ENCODE measurements around the gene PDCD1.
A peak's percentile ranks its signal among the peaks of the same experiment; 100 is the strongest.

PDCD1 gene

DNA sequence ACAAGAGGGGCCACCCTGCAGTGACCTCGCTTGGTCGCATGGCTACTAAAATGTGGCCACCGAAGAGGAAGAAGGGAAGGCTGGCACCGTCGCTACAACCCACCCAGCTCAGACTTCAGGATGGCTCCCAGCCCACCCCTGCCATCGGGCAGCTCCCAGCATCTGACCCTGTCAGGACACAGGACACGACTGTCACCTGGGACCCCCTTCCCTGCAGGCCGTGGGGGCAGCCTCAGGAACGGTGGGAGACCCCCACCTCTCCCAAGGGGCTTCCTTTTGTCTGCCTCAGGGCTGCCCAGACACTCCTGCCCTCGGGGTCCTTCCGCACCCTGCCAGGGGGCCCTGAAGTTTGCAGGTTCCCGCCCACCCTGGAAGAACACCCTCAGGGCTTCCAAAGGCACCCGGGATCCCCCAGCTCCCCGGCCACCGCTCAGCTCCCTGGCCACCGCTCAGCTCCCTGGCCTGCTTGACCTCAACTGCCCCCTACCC lies 18.5 kb upstream of the PDCD1 start:
- no peak for DNase-seq

DNA sequence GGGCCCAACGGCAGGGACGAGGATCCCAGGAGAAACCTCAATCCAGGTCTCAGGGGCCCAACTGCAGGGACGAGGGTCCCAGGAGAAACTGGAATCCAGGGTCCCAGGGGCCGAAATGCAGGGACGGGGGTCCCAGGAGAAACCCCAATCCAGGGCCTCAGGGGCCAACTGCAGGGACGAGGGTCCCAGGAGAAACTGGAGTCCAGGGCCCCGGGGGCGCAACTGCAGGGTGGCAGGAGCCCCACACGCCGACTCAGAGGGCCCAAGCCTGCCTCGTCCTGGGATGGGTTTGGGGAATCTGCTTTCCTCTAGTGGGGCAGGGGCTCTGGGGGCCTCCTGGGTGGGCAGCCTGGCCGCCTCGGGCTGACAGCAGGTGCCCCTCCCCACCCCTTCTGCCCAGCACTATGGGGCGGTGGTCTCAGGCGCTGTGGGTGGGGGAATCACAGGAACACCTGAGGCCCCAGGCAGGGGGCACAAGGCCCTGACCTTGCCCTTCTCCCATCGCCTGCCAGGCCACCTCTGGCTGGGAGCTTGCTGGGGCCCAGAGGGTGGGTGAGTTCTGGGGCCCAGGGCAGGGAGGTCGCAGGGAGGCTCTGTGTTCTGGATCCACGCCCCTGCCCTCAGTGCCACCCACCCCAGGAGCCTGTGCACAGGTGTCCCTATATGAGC lies 18.0 kb upstream of the PDCD1 start:
- no peak for DNase-seq

DNA sequence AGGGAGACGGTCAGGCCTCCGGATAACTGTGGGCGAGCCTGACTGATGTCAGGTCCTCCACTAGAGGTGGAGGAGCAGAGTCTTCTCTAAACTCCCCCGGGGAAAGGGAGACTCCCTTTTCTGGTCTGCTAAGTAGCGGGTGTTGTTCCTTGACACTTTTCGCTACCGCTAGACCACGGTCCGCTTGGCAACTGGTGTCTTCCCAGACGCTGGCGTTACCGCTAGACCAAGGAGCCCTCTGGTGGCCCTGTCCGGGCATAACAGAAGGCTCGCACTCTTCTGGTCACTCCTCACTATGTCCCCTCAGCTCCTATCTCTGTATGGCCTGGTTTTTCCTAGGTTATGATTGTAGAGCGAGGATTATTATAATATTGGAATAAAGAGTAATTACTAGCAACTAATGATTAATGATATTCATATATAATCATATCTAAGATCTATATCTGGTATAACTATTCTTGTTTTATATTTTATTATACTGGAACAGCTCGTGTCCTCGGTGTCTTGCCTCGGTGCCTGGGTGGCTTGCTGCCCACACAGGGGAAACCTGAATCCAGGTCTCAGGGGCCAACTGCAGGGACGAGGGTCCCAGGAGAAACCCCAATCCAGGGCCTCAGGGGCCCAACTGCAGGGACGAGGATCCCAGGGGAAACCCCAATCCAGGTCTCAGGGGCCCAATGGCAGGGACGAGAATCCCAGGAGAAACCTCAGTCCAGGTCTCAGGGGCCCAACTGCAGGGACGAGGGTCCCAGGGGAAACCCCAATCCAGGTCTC lies 17.2 kb upstream of the PDCD1 start:
- peak; percentile 44 for DNase-seq

- DNase-seq: no peak
Observed at GRCh38 chr2:241874277-241874925, 15.7 kb upstream of the PDCD1 start.

DNA sequence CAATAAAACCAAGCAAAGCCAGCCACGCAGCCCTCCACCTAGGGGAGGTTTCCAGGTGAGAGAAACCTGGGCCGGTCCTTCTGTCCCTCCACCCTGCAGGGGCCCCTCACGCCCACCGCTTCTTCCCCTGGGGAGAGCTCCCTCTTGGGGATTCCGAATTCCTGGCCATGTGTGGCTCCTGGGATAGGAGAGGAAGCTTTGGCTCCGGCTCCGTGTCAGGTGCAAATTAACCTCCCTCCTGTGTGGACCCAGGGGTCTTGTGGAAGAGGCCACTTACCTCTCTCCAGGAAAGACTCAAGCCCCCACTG lies 15.1 kb upstream of the PDCD1 start:
- DNase-seq: no peak

DNA sequence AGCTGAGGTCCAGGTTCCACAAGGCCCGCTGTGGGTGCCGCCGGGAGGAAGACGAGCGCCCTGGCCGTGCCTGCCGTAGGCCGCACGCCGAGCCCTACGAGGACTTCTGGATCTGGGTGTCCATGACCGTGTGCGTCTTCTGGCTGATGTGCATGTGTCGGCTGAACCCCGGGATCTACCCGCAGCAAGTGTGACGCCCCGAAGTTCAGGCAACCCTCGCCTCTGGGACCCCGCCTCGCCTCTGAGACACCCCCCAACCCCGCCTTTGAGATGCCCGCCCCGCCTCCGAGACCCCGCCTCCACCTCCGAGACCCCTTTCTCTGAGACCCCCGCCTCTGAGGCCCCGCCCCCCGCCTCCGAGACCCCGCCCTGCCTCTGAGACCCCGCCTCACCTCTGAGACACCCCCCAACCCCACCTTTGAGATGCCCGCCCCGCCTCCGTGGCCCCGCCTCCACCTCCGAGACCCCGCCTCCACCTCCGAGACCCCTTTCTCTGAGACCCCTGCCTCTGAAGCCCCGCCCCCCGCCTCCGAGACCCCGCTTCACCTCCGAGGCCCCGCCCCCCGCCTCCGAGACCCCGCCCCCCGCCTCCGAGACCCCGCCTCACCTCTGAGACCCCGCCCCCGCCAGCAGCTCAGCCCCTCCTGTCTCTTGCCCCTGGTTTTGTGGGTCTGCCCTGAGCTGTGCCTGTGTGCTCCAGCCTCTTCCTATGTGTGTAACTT lies 14.5 kb upstream of the PDCD1 start:
- DNase-seq: no peak

DNA sequence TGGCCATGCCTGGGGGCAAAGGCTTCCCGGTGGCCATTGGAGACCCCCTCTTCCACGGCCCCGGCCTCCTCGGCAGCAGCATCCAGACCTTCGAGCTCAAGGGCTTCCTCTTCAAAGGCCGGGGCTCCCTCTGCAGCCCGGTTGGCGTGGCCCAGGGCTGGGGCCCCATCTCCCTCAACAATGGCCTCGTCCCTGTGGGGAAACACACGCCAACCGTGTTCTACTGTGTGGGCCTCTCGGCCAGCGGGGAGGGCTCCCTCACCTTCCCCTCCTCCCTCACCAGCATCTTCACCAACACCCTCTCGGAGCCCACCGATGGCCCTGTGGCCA lies 13.6 kb upstream of the PDCD1 start:
- no peak for DNase-seq

DNA sequence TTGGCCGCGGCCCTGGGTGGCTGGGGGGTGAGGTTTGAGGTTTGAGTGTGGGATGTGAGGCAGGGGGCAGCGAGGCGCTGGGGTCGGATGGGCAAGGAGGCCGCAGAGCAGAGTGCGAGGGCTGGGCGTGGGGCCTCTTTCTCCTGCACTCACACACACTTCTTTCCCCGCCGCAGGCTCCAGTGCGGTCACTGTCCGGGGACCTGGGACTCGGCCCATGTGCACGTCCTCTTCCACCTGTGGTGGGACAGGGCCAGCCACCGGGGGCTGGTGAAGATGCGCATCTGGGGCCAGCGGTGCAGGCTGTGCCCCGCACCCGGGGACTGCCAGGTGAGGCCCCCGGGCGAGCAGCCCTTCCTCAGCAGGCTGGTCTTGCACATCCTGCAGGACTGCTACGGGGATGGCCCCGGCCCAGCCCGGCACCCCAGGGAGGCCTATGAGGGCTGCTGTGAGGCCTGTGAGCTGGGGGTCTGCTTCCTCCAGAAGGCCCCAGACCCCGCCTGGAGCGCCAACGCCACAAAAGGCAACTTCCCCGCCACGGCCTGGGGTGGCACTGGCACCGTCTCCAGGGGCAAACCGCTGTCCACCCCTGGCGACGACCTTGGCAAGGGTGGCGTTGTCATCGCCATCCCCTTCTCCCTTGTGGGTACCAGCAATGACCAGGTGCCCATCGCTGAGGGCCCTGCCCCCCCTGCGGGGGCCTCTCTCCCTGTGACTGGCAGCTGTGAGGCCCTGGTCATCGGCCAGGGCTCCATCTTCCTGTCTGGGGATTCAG lies 13.0 kb upstream of the PDCD1 start:
- DNase-seq: no peak

DNA sequence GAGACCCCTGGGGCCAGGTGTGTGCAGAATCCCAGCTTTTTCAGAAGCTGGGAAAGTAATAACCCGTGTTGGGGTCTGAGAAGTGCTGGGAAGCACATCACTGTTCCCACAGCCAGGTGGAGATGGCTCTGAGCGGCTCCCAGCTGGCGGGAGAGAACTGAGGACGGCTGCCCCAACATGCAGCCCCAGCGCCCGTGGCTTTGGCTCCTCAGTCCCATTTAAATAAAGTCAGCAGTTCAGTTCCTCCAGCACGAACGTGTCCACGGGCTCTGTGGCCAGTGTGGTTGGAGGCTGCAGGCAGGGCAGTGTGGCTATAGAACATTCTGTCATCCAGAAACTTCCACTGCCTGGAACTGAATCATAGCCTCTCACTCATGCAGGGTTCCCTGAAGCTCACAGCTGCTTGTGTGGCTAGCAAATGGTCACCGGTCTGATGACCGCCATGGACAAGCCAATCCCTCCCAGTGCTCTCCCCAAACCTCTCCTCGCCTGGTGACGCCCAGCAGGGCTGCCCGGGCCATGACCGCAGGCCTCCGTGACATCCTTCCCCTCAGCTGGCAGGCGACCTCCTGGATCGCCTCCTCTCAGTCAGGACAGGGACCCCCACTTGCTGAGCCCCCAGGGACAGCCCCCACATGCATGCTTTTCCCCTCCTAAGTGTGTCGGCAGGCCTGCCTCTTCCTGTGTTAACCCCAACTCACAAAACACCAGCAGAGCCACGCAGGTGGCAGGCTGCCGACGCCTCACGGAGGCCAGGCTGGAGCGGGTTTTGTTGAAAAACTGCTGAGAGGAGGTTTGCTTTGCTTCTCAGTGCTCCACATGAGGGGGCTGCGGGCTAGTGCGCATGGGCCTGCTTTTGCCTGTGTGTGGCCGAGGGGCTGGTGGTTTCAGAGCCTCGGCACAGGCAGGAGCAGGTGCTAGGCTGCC lies 12.2 kb upstream of the PDCD1 start:
- DNase-seq: no peak

- peak; percentile 67 for DNase-seq
Observed at GRCh38 chr2:241870081-241870541, 11.4 kb upstream of the PDCD1 start.

DNA sequence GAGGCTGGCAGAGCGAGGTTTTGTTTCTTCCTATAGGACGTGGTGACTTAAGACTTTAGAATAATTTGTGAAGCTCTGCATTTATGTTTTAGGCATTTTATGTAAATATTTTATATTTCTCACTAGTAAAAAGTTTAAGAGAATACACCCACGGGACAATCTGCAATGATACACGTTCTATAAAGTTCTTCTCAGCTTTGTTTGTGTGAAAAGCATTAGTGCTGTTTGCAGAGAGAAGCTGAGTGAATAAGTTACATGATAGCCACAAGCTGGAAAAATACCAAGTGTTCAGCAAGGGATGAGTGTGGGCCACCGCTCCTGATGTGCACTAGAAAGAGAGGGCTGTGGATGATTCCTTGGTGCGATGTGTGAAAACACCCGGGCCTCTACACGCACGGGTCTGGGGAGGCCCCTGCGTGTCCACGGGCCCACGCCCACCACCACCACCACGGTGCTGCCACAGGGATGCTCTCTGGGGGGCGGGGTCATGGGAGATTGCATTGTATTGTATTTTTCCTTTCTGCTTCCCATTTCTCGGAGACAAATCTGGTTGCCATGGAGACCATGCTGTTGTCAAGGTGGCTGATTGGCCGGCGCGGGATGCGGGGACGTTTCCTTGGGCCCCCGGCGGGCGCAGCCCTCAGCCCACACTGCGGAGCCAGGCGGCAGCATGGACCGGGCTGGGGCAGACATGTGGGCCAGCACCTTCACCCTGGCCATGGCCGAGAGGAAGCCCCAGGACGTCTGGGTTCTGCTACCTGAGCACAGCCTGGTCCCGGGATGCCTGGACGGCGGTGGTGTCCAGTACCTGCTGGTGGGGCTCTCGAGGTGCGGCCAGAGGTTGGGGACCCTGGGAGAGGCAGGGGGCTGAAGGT lies 10.6 kb upstream of the PDCD1 start, which contains the start of gene RTP5:
RTP5 (plus strand) TSS at position 643 of the 875 bp plus-strand sequence; CDS start at position 671, 28 bp downstream.
- peak; percentile 31 for DNase-seq

DNA sequence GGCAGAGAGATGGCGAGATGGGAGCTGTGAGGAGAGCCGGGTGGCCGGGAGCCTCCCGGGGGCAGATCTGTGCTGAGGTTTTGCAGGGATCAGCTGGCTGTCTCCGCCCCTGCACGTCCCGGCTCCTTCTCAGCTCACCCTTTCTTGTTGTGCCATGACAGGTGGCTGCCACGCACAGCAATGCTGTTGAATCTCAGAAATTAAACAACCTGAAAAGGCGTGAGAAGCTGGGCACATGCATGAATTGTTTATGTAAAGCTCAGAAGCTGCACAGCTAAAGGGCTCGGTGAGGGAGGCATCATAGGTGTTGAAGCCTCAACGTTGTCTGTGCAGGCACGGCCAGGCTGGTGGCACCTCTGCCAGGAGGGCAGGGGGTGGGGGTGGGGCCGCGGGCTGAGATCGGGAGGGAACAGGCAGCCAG lies 10.0 kb upstream of the PDCD1 start:
- peak; percentile 19 for DNase-seq

DNA sequence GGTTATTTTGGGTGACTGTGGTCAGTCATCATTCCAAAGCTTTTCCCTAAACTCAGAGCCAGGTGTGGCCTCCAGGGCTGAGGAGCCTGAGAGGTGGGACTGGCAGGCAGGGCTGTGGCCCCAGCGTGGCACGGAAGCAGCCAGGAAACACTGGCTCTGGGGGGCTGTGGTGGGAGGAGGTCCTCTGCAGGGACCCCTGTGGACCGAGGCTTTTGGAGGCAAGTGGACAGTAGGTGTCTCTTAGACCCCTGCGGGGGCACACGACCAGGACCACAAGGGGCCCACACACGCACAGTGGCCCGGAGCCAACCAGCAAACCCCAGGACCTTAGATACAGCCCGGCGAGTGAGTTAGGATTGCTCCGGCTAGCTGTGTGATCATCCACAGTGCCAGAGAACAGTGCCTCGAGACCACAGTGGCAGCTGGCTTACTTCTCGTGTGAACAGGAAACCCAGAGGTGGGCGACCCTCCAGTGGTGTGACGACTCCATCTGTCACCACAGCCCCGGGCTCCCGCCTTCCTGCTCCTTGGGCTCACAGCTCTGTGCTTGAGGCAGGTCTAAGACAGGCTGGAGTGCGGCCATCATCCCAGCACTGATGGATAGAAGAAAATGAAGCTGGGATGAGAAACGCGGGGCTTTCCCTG lies 9.2 kb upstream of the PDCD1 start:
- DNase-seq: peak; percentile 4

DNA sequence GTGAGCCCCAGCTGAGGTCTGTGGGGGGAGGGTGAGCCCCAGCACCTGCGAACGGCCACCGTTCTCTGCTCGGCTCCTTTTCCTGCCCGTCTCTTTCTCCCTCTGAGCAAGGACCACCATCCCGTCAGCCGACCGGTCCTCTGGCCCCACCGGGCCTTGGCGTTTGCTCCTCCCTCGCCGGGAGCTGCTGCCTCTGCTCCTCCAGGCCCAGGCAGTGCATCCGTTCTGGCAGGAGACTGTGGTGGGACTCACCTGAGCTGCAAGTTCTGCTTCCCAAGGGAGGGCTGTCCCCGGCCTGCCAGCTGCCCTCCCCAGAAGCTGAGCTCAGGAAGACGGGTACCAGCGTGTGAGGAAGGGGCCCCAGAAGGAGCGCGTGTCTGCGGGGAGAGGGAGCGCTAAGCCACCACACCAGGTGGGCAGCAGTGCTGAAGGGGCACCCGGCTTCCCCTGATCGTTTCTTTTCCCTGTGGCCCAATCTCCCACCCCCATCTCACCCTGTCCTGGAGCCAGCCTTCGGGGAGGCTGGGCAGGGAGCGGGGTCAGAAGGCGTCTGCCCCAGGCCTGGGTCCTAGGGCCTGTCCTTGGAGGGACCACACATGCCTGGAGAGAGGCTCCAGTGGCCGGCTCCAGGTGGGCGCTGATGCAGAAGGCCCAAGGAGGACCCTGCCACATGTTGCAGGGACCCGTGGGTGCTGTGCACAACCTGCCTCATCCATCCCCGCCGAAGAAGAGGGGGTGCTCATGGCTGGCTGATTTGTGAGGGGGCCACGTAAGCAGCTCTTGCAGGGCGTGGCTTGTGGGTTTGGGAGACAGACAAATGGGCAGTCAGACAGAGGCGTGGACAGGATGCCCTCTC lies 8.3 kb upstream of the PDCD1 start:
- DNase-seq: no peak

DNA sequence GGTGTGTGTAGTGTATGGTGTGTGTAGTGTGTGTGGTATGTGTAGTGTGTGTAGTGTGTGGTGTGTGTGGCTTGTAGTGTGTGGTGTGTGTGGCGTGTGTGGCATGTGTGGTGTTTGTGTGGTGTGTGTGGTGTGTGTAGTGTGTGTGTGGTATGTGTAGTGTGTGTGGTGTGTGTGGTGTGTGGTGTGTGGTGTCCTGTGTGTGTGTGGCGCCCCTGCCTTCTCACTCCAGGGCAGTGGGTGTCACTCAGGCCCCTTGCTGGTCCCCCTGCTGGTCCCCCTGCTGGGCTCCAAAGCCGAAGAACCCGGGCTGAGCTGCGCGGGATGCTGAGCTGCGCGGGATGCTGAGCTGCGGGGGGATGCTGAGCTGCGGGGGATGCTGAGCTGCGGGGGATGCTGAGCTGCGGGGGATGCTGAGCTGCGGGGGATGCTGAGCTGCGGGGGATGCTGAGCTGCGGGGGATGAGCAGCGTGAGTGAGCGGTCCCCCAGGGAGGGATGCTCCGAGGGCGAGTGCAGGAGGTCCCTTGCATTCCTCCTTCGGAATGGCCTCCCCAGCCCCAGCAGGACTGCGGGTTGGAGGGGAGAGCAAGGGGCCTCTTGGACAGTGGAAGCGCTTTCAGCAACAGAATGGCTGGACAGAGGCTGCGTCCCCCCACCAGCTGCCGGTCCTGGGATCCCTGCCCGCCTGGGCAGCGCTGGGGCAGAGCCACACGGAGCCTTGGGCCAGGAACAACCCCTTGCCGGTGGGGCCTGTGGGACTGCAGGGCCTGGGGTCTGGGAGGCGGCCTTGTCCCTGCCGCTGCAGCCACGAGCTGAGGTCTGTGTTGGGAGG lies 7.5 kb upstream of the PDCD1 start:
- no peak for DNase-seq

DNA sequence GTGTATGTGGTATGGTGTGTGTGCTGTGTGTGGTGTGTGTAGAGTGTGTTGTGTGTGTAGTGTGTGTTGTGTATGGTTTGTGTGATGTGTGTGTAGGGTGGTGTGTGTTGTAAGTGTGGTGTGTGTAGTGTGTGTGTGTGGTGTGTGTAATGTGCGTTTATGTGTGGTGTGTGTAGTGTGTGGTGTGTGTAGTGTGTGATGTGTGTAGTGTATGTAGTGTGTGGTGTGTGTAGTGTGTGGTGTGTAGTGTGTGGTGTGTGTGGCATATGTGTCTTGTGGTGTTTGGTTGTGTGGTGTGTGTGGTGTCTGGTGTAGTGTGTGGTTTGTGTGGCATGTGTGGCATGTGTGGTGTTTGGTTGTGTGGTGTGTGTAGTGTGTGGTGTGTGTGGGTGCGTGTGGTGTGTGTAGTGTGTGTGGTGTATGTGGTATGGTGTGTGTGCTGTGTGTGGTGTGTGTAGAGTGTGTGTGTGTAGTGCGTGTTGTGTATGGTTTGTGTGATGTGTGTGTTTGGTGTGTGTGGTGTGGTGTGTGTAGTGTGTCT lies 6.8 kb upstream of the PDCD1 start:
- no peak for DNase-seq

DNA sequence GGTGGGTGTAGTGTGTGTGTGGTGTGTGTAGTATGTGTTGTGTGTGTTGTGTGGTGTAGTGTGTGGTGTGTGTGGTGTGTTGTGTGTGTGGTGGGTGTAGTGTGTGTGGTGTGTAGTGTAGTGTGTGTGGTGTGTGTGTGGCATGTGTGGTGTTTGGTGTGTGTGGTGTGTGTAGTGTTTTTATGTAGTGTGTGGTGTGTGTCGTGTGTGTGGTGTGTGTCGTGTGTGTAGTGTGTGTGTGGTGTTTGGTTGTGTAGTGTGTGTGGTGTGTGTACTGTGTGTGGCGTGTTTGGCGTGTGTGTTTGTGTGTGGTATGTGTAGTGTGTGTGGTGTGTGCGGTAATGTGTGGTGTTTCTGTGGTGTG lies 6.1 kb upstream of the PDCD1 start:
- no peak for DNase-seq

All from NCI-H69 (cell line).